ENCODE results near the gene TMEM88.

TMEM88 gene

DNA sequence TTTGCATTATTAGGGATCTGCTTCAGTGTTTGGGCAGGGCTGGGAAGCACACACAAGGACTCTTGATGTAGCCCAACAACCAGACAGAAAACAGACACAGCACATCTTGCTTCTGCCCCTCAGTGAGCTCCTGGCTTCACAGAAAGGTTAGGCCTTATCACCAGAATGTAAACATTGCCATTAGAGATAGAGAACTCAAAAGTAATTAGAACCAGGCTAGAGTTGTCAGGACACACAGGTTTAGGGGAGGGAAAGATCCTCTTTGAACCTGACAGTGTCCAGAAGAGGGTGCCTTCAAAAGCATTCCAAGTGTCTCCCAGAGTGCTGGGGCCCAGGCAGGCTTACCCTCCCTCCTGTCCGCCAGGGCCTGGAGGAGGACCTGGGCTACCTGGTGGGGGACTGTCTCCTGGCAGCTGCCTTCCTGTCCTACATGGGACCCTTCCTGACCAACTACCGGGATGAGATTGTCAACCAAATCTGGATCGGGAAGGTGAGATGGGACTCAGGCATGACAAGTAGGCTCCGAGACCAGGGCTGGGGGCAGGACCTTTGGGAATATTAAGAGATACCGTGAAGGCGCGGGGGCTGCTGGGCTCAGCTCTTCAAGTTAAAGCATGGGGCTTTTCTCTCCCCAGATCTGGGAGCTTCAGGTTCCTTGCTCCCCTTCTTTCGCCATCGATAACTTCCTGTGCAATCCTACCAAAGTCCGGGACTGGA lies 37.8 kb upstream of the TMEM88 start:
- TF ChIP-seq, protein P1, sequence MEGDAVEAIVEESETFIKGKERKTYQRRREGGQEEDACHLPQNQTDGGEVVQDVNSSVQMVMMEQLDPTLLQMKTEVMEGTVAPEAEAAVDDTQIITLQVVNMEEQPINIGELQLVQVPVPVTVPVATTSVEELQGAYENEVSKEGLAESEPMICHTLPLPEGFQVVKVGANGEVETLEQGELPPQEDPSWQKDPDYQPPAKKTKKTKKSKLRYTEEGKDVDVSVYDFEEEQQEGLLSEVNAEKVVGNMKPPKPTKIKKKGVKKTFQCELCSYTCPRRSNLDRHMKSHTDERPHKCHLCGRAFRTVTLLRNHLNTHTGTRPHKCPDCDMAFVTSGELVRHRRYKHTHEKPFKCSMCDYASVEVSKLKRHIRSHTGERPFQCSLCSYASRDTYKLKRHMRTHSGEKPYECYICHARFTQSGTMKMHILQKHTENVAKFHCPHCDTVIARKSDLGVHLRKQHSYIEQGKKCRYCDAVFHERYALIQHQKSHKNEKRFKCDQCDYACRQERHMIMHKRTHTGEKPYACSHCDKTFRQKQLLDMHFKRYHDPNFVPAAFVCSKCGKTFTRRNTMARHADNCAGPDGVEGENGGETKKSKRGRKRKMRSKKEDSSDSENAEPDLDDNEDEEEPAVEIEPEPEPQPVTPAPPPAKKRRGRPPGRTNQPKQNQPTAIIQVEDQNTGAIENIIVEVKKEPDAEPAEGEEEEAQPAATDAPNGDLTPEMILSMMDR (conservative IDR thresholded peaks at IDR 0.05; ENCODE audit: low read length) = no peak
- H3K4me3 ChIP-seq (ENCODE audit: low read length) = no peak overlapping the region
- no peak for DNase-seq (ENCODE audit: low read depth)

DNA sequence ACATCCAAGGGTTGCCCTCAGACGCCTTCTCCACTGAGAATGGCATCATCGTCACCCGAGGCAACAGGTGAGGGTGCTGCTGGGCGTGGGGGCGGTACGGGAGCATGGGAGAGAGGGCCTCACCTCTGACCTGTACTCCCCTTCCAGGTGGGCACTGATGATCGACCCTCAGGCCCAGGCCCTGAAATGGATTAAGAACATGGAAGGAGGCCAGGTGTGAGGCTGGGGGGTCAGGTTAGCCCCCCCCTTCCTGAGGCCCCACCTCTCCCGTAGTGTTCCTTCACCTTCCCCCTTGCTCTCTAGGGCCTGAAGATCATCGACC lies 37.3 kb upstream of the TMEM88 start:
- DNase-seq (ENCODE audit: low read depth) = no peak
- TF ChIP-seq, protein P1 (conservative IDR thresholded peaks at IDR 0.05; ENCODE audit: low read length) = no peak
- no peak overlapping the region for H3K4me3 ChIP-seq (ENCODE audit: low read length)

DNA sequence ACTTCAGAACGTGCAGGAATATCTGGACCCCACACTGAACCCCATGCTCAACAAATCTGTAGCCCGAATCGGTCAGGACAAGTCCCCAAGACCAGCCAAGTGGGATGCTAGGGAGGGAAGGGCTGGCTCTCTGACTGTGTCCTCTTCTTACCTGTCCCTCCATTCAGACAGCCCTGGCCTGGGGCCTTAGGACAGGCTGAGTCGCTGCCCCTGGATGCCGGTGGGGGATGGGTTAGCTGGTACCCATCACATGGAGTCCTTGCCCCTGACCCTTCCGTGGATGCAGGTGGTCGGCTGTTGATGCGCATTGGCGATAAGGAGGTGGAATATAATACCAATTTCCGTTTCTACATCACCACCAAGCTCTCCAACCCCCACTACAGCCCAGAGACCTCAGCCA lies 36.8 kb upstream of the TMEM88 start:
- TF ChIP-seq, protein P1 (conservative IDR thresholded peaks at IDR 0.05; ENCODE audit: low read length) = no peak

DNA sequence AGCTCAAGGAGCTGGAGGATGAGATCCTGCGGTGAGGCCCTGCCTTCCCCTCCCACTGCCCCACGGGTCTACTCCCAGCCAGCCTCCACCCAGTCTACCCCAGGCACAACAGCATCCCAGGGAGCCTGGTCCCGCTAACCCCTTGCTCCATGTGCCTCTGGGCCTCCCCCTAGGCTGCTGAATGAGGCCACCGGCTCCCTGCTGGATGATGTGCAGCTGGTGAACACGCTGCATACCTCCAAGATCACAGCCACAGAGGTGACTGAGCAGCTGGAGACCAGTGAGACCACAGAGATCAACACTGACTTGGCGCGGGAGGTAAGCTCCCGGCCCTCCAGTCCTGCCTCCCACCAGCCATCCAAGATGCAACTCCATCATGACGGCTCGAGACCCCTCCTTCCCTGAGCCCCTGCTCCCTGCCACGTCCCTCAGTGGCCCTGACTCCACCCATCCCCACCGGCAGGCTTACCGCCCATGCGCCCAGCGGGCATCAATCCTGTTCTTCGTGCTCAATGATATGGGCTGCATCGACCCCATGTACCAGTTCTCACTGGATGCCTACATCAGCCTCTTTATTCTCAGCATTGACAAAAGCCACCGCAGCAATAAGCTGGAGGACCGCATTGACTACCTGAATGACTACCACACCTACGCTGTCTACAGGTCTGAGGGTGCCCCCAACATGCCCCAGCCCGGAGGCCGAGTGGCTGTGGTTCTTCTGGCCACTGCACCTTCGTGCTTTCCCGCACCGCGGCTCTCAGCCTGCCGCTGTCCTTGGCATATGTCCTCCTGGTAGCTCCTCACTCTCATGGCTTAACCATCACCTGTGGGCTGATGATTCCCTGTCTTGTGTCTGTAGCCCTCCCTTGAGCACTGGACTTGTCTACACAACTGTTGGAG lies 35.9 kb upstream of the TMEM88 start:
- TF ChIP-seq, protein P1 (conservative IDR thresholded peaks at IDR 0.05; ENCODE audit: low read length) = no peak
- no peak overlapping the region for H3K4me3 ChIP-seq (ENCODE audit: low read length)
- DNase-seq (ENCODE audit: low read depth) = no peak

More for the DNA sequence above, 36.8 kb upstream of the TMEM88 start:
- H3K4me3 ChIP-seq (ENCODE audit: low read length) = no peak overlapping the region
- no peak for DNase-seq (ENCODE audit: low read depth)

DNA sequence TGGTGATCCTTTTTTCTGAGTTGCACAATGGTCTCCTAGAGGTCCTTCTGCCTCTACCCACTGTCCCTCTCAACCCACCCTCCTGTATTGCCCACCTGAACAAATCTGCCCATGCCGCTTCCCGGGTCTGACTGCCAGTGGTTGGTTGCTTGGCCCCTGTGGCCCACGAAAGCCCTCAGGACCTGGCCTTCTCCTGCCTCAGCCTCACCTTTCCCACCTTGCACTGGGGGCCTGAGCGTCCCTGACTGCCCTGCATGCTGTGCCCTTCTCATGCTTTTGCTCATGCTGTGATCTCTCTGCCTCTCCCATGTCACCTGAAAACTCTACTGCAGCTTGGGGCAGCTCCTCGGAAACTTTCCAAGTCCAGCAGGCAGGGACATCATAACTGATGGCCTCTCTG lies 34.6 kb upstream of the TMEM88 start:
- TF ChIP-seq, protein P1 (conservative IDR thresholded peaks at IDR 0.05; ENCODE audit: low read length) = no peak
- H3K4me3 ChIP-seq (ENCODE audit: low read length) = no peak overlapping the region
- no peak for DNase-seq (ENCODE audit: low read depth)

DNA sequence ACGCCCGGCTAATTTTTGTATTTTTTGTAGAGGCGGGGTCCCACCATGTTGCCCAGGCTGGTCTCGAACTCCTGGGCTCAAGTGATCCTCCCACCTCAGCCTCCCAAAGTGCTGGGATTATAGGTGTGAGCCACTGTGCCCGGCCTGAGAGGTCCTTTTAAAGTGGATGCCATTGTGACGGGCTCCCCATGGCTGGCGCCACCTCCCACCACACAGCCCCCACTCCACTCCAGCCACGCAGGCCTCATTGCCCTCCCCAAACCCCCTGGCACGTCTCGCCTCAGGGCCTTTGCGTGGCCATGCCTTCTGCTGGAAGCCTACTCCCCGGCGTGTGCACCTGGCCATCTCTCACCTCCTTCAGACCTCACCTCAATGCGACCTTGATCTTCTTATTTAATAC lies 32.7 kb upstream of the TMEM88 start:
- no peak for DNase-seq (ENCODE audit: low read depth)
- no peak overlapping the region for H3K4me3 ChIP-seq (ENCODE audit: low read length)
- TF ChIP-seq, protein P1 (conservative IDR thresholded peaks at IDR 0.05; ENCODE audit: low read length) = no peak

DNA sequence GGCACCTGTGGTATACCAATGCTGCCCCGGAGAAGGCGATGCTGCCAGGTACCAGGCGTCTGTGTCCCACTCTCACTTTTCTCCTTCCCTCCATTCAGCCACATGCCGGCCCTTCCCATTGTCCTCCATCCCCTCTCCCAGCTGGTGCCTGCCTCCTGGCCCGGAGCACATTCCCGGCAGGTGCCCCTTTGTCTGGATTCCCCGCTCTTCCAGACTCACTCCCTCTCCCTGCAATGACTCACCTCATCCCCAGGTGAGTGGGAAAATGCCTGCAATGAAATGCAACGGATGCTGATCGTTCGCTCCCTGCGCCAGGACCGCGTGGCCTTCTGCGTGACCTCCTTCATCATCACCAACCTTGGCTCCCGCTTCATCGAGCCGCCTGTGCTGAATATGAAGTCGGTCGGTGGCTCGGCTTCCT lies 31.3 kb upstream of the TMEM88 start:
- H3K4me3 ChIP-seq (ENCODE audit: low read length) = no peak overlapping the region
- TF ChIP-seq, protein P1 (conservative IDR thresholded peaks at IDR 0.05; ENCODE audit: low read length) = no peak
- no peak for DNase-seq (ENCODE audit: low read depth)

Measured in AG10803 (cell line).